Peyer's patch (tissue), 4 donors: ENCODE measurements around the gene LTC4S.

ENCODE experiments used
- POLR2A ChIP-seq, 2 donors: fragments of 450-650 bp; IDR thresholded peaks; one replicate each; pipeline ENCODE4 v1.5.1; 2017; ENCODE audit warnings: antibody characterized with exemption in 2 of 2, mild to moderate bottlenecking in 2 of 2, moderate library complexity in 2 of 2
- TF ChIP-seq, protein P1 (sequence below), 6 experiments: fragments of 450-650 bp in 4 of 6; fragments of 200-600 bp in 2 of 6; sonication (generic) in 1 of 6; IDR thresholded peaks; one replicate each; pipeline ENCODE4 v1.5.1; 2017 to 2019; ENCODE audit warnings: antibody characterized with exemption in 6 of 6, mild to moderate bottlenecking in 3 of 6, moderate library complexity in 1 of 6

DNA sequence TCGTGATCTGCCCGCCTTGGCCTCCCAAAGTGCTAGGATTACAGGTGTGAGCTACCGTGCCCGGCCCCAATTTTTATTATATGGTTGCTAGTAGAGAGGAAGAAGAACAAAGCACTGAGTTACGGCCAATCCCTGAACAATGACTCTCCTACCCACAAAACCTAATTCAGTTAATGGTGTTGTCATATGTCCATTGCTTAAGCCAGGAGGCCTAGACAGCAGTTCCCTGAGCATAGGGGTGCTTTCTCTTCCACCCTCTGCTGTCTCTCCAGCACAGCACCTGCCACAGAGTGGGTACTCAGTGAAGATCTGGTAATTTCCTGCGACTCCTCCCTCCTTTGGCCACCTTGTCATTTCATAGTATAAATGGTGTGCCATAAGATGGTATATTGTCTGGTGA lies 21.4 kb upstream of the LTC4S start:
- TF ChIP-seq, protein P1, sequence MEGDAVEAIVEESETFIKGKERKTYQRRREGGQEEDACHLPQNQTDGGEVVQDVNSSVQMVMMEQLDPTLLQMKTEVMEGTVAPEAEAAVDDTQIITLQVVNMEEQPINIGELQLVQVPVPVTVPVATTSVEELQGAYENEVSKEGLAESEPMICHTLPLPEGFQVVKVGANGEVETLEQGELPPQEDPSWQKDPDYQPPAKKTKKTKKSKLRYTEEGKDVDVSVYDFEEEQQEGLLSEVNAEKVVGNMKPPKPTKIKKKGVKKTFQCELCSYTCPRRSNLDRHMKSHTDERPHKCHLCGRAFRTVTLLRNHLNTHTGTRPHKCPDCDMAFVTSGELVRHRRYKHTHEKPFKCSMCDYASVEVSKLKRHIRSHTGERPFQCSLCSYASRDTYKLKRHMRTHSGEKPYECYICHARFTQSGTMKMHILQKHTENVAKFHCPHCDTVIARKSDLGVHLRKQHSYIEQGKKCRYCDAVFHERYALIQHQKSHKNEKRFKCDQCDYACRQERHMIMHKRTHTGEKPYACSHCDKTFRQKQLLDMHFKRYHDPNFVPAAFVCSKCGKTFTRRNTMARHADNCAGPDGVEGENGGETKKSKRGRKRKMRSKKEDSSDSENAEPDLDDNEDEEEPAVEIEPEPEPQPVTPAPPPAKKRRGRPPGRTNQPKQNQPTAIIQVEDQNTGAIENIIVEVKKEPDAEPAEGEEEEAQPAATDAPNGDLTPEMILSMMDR (IDR thresholded peaks at IDR 0.05): no peak
- no peak for TF ChIP-seq POLR2A (IDR thresholded peaks at IDR 0.05)
